Hematopoietic multipotent progenitor cell treated with erythropoietin and hydrocortisone succinate and interleukin-3 and kit ligand, for 17 days (in vitro differentiated cells): Measurements from ENCODE around the gene TYSND1.
"Not testable (repeated sequence)": the region's sequence is repeated elsewhere in the genome, so short reads cannot be mapped to it uniquely, and the experiment has no call there.

ENCODE experiments used
- DNase-seq: peaks from one replicate; pipeline ENCODE4 v3.0.0-alpha.2; 2015; ENCODE audit warnings: low spot score

TYSND1 gene, protein sequence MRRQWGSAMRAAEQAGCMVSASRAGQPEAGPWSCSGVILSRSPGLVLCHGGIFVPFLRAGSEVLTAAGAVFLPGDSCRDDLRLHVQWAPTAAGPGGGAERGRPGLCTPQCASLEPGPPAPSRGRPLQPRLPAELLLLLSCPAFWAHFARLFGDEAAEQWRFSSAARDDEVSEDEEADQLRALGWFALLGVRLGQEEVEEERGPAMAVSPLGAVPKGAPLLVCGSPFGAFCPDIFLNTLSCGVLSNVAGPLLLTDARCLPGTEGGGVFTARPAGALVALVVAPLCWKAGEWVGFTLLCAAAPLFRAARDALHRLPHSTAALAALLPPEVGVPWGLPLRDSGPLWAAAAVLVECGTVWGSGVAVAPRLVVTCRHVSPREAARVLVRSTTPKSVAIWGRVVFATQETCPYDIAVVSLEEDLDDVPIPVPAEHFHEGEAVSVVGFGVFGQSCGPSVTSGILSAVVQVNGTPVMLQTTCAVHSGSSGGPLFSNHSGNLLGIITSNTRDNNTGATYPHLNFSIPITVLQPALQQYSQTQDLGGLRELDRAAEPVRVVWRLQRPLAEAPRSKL

DNA sequence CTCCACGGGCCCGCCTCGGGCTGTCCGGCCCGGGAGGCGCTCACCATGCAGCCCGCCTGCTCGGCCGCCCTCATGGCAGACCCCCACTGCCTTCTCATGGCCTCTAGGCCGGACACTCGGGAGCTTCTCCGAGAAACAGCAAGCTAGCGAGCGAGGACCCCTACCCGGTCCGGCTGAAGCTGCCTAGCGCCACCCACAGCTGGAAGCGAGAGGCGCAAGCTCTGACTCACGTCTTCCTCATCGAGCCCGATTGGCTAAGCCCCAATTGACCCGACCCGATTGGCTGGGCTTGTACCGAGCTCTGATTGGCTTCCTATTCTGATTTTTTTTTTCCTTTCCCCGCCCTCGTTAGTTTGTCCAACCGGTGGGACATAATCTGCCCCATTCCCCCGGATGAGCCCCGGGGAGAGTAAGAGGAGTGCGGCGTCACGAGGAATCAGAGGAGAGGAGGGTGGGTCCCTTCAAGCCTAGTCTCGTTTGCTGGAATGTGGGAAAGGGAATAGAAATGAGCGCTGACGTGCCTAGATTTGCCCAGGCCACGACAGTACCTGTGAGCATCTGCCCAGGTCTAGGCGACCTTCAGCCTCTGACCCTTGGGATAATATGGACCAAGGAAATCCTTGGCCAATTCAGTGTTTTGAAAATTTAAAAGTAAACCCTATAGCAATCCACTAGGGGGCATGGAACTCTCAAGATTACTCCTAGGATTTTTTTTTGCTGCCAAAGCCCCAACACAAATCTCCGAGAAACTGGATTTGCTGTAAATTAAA is at the start of gene TYSND1:
TYSND1 (minus strand) TSS at position 212 of the 770 bp plus-strand sequence; CDS start at position 98, 114 bp downstream.
- peak; percentile 93 for DNase-seq

DNA sequence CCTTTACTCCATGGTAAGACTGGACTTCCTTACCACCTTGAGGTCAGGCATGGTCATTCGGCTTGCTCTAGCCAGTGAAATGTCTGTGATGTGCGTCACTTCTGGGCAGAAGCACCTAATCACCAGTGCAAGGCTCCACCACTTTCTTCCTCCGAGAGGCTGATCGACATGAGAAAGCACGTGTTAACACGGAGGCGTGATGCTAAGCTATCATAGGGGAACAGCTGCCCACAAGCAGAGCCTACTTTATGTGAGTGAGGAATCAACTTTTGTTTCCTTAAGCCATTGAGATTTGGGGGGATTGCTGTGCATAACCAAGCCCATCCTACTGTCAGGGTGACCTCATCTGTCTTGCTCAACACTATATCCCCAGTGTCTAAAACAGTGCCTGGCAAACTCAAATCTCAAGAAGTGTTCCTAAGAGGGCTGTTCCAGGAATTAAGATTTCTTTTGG is 46.9 kb upstream of the TYSND1 start:
- DNase-seq: no peak

DNA sequence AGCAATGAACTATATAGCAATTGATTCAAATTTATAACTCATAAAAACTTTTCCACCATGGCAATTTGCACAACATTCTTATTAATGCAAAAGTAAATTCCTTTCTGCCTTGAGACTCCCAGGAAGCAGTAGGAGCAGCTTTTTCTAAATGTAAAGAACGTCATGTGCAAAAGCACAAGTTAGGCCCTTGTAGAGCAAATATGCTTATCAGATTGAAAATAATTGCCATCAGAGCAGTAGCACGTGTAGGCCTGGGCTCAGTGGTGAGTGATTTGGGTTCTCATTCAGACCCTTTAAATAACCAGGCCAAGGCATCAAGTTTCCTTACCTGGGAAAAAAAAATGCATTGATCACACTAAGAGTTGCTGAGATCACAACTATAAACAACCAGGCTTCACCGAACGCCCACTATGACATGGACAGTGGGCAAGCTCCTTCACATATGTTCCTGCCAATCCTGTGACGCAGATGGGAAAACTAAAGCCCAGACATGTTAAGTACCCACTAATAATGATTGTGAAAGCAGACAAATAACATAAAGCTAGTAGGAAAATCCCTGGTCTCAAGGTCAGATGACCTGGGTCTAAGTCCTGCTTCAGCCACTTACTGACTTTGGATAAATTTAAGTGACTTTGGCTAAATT is 45.9 kb upstream of the TYSND1 start:
- no peak for DNase-seq

DNA sequence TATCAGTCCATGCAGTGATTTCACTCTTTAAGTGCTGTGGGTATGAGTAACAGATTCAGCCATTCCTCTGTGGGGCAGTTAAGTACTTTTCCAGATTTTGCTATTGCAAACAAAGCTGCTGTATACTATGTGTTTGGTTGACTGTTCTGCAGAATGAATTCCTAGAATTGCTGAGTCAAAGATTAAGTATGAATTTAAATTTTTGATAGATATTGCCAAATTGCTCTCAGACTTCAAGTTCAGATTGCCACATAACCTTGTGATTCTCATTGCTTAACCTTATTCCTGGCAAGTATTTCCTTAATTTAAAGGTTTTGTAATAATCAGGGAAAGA is 45.4 kb upstream of the TYSND1 start:
- DNase-seq: no peak

DNA sequence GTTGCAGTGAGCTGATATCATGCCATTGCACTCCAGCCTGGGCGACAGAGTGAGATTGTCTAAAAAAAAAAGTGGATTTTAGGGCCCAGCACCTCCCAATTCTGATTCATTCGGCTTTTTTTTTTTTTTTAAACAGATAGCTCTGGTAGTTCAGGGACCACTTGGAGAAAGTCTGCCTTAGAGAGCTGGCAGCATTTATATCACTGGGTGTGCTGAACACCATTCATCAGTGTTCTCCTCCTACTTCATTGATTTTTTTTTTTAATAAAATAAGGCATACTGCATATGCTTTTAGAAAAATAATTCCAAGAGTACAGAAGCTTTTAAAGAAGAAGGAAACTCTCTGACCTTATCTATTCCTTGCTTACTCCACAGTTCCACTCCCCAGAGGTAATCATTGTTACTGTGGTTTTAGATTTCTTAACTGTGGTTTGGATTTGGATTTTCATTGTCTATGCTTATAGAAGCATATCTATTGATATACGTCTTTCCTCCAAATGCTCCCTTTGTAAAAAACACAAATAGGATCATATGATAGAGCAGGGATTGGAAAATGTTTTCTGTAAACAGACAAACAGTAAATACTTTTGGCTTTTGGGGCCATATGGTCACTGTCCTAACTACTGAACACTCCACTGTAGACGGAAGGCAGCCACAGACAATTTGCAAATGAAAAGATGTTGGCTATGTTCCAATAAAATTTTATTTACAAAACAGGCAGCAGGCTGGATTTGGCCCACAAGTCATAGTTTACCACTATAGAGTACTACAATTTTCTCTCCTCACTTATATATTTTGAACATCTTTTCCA is 44.9 kb upstream of the TYSND1 start:
- DNase-seq: no peak

DNA sequence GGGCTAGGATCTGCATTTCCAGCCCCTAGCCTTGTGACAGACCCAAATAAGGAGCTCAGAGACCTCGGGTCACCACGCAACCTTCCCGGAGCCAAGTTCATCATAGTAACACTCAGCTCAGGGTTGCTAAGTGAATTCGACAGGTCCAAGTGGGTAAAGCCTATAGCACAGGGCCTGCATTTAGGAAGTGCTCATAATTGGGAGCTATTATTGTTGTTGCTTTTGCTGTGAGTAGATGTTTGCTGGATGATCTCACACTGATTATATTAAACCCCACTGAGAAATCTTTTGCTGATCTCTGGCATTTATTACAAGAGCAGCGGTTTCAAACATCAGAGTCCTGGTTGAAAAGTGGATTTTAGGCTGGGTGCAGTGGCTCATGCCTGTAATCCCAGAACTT is 44.1 kb upstream of the TYSND1 start:
- DNase-seq: no peak

DNA sequence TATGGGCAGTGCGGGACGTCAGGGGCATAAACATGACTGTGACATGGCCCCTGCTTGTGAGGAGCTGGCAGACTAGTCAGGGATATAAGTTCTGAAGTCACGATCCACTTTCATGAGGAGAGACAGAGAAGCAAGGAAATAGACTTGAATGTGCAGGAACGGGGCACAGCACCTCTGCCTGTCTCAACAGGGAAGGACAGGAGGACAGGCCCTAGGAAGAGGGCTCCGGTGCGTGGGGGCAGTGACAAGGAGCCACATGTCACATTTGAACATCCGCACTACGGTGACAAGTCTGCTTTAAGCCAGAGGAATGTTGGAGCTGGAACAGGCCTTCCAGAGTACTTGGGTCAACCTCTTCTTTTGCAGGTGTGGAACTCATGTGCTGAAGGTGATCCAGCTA is 43.6 kb upstream of the TYSND1 start:
- no peak for DNase-seq

DNA sequence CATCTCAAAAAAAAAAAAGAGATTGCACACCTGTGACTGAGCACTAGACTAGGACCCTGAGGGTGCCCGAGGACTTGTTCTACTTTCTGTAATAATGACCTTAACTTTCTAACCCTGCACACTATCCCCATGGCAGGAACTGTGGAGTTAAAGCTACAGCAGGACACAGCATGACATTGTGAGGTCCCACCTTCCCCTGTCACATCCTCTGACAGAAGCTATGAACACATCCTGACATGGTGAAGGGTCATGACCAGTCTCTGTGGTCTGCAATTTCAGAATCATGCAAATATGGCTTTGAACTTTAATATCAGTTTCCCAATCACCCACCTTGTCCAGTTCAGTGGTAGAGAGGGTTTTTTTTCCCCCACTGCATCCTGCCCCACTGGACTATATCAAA is 42.3 kb upstream of the TYSND1 start:
- DNase-seq: no peak

DNA sequence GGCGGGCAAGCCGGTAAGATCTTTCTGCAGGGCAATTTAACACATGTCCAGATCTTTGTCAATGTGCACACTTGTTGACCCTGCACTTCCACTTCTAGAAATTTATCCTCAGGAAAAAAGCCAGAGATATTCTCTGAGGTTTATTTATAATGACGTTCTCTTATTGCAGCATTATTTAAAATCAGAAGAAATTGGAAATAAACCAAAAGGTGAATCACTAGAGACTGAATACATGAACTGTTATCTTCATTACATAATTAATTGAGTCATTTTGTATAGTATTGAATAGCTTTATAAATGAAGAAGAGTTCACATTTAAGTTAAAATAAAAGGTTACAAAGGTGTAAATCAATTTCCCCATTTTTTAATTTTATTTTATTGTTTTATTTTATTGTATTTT is 40.1 kb upstream of the TYSND1 start:
- DNase-seq: no peak

DNA sequence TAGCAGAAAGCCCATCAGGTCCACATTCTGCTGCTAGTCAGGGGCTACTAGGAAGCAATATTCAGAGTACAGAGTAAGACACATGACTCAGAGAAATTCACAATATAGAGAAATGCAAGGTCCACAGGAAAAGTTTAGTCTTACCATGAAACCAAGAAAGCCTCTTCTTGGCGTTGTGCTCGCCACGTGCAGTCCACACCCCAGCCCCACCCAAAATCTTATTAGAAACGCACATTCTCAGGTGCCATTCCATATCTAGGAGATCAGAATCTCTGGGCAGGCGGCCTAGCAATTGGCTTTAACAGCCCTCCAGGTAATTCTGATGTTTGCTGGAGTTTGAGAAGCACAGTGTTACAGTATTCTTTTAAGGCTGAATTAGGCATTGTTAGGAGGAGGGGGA is 39.6 kb upstream of the TYSND1 start:
- DNase-seq: no peak

DNA sequence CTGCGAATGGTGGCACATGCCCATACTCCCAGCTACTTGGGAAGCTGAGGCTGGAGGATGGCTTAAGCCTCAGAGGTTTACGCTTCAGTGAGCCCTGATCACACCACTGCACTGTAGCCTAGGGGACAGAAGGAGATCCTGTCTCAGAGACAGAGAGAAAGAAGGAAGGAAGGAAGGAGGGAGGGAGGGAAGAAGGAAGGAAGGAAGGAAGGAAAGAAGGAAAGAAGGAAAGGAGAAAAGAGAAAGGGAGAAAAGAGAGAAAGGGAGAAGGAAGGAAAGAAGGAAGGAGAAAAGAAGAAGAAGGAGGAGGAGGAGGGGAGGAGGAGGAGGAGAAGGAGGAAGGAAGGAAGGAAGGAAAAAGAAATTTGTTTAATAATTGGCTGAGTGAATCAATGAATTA is 36.8 kb upstream of the TYSND1 start:
- no peak for DNase-seq

DNA sequence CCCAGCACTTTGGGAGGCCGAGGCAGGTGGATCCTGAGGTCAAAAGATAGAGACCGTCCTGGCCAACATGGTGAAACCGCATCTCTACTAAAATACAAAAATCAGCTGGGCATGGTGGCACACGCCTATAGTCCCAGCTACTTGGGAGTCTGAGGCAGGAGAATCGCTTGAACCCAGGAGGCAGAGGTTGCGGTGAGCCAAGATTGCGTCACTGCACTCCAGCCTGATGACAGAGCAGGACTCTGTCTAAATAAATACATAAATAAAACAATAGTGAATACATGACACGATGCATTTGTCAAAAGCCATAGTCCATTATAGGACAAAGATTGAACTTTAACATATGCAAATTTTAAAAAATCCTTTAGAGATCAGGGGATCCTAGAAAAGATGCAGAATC is 32.7 kb upstream of the TYSND1 start:
- not testable (repeated sequence) for DNase-seq

DNA sequence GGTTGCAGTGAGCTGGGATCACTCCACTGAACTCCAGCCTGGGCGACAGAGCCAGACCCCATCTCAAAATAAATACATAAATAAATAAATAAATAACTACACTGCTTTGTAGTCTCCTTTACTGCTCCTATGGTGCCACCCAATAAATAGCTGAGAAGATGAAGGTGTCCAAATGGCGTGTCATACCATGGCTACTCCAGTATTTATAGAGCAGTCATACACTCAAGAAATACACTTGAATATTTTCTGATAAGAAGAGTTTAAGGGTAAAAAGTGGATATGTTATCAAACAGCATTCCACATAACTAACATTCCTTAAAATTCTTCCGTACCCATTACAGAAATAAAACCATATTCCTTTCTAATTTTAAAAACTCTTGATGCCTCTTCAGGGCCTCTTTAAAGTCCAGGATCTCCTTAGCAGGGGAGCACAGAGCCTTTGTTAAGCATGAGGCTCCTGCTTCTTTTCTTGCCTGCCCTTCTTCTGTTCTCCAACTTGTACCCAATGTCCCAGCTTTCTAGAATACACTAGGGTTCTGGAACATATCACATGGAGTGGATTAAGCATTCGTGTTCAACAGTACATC is 31.7 kb upstream of the TYSND1 start:
- DNase-seq: no peak

DNA sequence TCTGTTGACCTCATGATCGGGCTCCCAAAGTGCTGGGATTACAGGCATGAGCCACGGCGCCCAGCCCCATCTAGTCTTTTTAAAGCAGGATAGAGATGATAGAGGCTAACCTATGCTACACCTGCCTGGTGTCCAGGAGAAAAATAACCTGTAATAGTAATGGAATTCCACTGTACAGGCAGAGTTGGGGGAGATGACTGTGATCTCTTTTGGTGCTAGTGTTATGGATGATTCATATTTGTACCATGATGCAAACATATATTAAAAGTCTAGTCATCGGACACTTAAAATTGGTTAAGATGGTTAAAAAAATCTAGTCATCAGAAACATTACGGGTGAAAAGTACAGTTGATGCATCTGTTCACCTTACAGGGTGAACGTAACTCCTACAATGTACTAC is 29.9 kb upstream of the TYSND1 start:
- DNase-seq: no peak

DNA sequence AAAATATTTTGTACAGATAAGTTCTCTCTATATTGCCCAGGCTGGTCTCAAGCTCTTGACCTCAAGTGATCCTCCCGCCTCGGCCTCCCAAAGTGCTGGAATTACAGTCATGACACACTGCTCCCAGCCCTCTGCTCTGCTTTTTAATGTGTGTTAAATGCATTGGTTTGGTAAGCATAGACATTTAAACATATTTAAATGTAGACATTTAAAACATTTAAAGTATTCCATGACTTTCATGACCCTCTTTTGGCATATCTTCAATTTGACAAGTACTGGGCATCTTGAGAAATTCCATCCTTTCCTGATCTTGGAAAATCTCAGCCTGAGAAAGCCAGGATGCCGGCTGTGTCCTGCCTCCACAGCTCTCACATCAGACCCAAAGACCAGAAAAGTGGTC is 29.0 kb upstream of the TYSND1 start:
- DNase-seq: no peak

DNA sequence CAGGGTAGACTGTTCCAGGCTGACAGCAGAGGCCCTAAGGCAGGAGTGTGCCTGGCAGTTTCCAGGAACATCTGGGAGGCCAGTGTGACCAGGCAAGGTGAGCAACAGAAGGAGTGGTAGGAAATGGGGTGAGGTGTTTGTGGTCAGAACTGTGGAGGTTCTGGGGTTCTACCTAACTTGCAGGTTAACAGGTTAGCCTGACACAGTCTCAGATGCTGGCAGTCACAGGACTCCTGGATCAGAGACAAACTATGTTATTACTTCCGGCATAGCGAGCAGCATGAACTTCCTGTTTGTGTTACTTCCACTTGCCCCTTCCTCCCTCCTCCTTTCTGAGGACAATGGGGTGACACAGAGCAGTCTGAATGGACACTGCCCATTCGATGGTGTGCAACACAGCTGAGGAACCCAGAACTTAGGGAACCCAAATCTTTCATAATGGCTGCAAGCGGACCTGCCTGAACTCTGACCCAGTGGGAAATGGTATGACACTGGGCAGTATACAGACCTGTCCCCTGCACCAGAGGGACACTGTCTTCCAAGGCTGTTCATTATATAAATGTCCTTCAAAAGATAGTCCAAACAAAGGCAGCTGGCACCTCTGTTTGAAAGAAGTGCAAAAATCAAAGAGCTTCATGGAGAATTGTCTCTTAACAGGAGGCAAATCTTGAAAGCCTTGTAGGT is 27.7 kb upstream of the TYSND1 start:
- no peak for DNase-seq

DNA sequence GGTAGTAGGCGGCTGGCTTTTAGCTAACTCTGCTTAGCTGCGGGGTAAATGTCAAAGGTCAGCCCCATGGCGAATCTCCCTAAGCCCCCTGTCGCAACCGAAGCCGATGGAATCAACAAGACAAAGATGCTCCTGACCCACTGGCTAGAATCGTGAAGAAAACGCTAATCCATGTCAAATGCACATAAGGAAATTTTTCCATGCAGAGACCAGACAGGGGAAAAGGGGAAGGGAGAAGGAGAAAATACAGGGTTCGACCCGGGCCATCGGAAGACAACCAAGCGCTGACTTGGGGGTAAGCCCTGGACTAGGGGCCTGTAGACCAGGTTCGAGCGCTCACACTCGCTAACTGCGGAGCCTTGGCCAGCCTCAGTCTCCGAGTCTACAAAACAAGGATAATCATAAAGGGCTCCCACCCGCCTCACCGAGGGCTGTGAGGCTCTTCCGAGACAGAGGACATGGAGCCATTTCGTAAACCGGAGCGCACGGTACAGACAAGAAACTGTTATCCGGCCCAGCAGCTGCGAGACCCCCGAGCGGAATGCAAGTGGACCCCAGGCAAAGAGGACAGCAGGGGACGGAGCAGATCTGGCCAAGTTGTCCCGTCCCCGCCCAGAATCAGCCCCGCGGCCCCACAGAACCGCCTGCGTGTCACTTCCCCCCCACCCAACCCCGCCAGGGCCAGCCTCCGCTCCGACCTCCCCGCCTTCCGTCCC is 23.3 kb upstream of the TYSND1 start:
- DNase-seq: no peak

DNA sequence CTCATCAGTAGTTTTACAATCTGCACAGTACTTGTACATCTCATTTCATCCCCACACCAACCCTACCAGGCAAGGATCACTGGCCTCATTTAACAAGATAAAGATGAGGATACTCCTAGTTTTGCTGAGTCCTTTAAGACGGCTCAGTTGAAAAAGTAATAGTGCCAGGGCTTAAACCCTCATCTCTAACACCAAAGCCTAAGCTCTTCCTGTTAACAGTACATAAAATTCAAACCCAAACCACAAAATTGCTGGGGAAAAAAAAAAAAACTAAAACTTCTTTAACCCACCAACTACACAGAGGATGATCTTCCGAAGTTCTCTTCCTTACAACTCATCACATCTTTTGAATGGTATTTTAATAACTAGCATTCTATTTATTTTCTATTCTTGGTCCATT is 22.5 kb upstream of the TYSND1 start:
- no peak for DNase-seq

DNA sequence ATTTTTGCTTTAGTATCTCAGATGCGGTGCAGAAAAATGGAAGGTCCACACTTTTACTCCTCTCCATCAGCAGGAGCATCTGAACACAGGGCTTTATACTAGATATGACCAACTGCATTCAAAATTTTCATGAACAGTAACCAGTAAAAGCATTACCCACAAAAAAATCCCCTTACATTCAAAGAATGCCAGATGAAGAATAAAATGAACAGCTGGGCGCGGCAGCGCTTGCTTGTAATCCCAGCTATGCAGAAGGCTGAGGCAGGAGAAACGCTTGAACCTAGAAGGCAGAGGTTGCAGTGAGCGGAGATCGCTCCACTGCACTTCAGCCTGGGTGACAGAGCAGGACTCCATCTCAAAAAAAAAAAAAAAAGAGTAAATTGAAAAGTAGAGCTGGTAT is 20.7 kb upstream of the TYSND1 start:
- no peak for DNase-seq

DNA sequence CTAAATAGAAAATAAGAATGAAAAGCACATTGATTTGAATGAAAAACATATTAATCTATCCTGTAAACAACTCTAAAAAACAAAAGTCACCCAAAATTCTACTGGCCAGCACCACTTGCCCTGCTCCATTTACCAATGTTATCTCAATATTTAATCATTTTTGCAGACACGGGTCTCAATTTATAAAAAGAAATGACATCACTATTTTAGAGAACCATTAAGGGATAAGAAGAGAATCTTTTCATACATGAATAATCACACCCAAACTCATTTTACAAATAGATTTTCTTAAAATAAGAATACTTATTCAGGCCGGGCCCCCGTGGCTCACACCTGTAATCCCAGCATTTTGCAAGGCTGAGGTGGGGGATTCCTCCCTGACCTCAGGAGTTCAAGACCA is 19.9 kb upstream of the TYSND1 start:
- no peak for DNase-seq
